ENCODE measurements around the gene CD63. TPM values are rescaled to one million over a fixed set of nuclear protein-coding genes. Genes with fewer than 3 reads are reported as not detected.

Gene CD63
- total and polyA plus RNA-seq, 9 of the 15 experiments (the other 6 are each of a cell fraction or from before 2014, with no cell fraction given), result 313 to 735 (median 433) TPM

DNA sequence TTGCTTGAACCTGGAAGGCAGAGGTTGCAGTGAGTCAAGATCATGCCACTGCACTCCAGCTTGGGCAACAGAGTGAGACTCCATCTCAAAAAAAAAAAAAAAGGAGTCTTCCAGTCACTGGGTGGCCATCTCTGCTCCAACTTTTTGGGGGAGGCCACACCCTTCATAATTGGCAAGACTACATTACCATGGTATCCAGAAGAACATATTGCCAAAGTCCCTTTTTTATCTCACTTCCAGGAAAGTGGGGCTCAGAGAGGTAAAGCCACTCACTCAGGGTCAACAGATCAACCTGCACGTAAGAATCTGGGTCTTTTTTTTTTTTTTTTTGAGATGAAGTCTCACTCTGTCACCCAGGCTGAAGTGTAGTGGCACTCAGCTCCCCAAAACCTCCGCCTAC, 5.0 kb upstream of the CD63 start:
- no TSS peak for BruUV-seq (replicated peaks)
- Histone ChIP-seq H3K27ac (ENCODE audit: extremely low read depth, low read depth, low read length) (no peak overlapping the region), H3K9me3 (replicated peaks; ENCODE audit: control insufficient read depth, insufficient read depth, low read depth, low read length) (no peaks in the 10 kb centered on the region), H3K4me2 (ENCODE audit: insufficient read depth, low read length) (no peak overlapping the region), H3K36me3 (ENCODE audit: control insufficient read depth, insufficient read depth, low read length) (no peaks in the 10 kb centered on the region), H3K4me3 (no peak overlapping the region), H3K9me1 (ENCODE audit: control insufficient read depth, insufficient read depth, low read length) (no peaks in the 10 kb centered on the region), H3K27me3 (ENCODE audit: control insufficient read depth in 2 of 2, insufficient read depth in 2 of 2, low read length in 2 of 2) (no peaks in the 10 kb centered on the region), H3K4me1 (replicated peaks in 1 of 2; ENCODE audit: control insufficient read depth in 2 of 2, insufficient read depth in 2 of 2, low read length in 2 of 2) (peaks cover 26 to 33% of the 10 kb centered on the region in 2 experiments), H4K20me1 (replicated peaks; ENCODE audit: control insufficient read depth, insufficient read depth, low read length) (no peaks in the 10 kb centered on the region), H3K79me2 (ENCODE audit: control insufficient read depth, insufficient read depth, low read length) (peaks cover 4% of the 10 kb centered on the region; the same call in 1 of the 3 replicates), H2AFZ (ENCODE audit: low read depth, low read length) (no peak overlapping the region), H3K9ac (ENCODE audit: insufficient read depth in 1 of 2, low read depth in 2 of 2, low read length in 2 of 2) (no peak overlapping the region)
- no peak for FAIRE-seq
- no peak for DNase-seq (ENCODE audit: extremely low read depth in 1 of 4, low spot score in 3 of 4)
- TF ChIP-seq KDM5B (IDR thresholded peaks at IDR 0.05; ENCODE audit: insufficient replicate concordance, low read depth, low read length) (no peak), ELF1 (tag; IDR thresholded peaks at IDR 0.05) (no peak), SMARCA5 (IDR thresholded peaks at IDR 0.05) (no peak), PCBP1 (IDR thresholded peaks at IDR 0.05; ENCODE audit: low read depth, low read length, poor library complexity, severe bottlenecking) (no peak), STAT5A (IDR thresholded peaks at IDR 0.05; ENCODE audit: borderline replicate concordance, low read length) (peak; percentile 20; the same call in 1 of the 2 replicates), CBFA2T3 (IDR thresholded peaks at IDR 0.05) (peak; percentile 6; the same call in 1 of the 2 replicates), RERE (CRISPR knock-in tag; IDR thresholded peaks at IDR 0.05; ENCODE audit: borderline replicate concordance) (no peak)
- WGBS (ENCODE audit: insufficient coverage, low coverage, missing lambda C conversion rate), result 44% methylated on average over 2 of the region's 2 CpGs
- ChIA-PET CTCF (ENCODE audit: low intra/inter-chr PET ratio) (no interaction called here), POLR2A (interaction anchor here (0.6 to 1.0 kb wide), 3 partner anchors 9 to 240 kb away, joined by 3 to 4 read pairs (median 3); partner anchors contain the start of gene RAB5B)
- intact Hi-C loops (cut with micrococcal nuclease) (no loop called here), in situ Hi-C loops (cut with MboI) (no loop called here)
- no peak for ATAC-seq

All from K562 (cell line).